ENCODE data around the gene STON1.

DNA sequence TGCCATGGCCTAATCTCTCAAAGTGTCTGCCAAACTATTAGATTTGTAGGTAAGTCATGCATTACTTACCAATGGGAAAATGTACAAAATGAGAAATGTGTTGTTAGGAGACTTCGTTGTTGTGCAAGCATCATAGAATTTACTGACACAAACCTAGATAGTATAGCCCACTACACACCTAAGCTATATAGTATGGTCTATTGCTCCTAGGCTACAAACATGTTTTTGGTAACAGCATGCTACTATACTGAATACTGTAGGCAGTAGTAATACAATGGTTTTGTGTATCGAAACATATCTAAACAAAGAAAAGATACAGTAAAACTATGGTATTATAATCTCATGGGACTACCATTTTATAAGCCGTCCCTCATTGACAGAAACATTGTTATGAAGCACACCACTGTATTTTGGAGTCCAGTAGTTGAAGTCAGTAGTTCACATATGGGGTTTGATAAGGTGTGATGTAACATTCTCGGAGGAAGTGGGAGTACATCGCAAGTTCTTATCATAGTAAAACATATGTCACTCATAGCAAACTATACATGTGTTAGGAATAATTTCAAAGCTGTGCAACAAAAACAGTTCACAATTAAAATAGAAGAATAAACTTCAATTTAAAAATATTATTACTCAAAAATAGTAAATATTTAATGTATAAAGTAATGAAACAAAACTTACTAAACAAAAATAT lies 75.7 kb downstream of the STON1 start:
- TF ChIP-seq, protein P1, sequence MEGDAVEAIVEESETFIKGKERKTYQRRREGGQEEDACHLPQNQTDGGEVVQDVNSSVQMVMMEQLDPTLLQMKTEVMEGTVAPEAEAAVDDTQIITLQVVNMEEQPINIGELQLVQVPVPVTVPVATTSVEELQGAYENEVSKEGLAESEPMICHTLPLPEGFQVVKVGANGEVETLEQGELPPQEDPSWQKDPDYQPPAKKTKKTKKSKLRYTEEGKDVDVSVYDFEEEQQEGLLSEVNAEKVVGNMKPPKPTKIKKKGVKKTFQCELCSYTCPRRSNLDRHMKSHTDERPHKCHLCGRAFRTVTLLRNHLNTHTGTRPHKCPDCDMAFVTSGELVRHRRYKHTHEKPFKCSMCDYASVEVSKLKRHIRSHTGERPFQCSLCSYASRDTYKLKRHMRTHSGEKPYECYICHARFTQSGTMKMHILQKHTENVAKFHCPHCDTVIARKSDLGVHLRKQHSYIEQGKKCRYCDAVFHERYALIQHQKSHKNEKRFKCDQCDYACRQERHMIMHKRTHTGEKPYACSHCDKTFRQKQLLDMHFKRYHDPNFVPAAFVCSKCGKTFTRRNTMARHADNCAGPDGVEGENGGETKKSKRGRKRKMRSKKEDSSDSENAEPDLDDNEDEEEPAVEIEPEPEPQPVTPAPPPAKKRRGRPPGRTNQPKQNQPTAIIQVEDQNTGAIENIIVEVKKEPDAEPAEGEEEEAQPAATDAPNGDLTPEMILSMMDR (conservative IDR thresholded peaks at IDR 0.05 in 1 of 2, IDR thresholded peaks at IDR 0.05 in 1 of 2; ENCODE audit: extremely low read depth in 1 of 2, insufficient read depth in 1 of 2, low read depth in 1 of 2, low read length in 2 of 2): no peak
- no peak for TF ChIP-seq EZH2 (IDR thresholded peaks at IDR 0.05; ENCODE audit: borderline replicate concordance, low read length)

Measured in mammary epithelial cell (primary cell).